ENCODE data around the gene SLC45A1. TPM values are rescaled to one million over a fixed set of nuclear protein-coding genes. Genes with fewer than 3 reads are reported as not detected.

The SLC45A1 gene
- total RNA-seq, 1 donor from 2014 or later, result 0.33 TPM

GRCh38 chr1:8345621-8346415, 27.9 kb downstream of the SLC45A1 start:
- H3K9me3 Mint-ChIP-seq, result no peaks in the 10 kb centered on the region
- CTCF ChIA-PET, result interaction anchor here (1.0 to 2.7 kb wide), 3 partner anchors 315 to 330 kb away, joined by 3 to 13 read pairs (median 7); no protein-coding TSS in a partner anchor
- TF ChIP-seq CTCF (IDR thresholded peaks at IDR 0.05), result no peak
- intact Hi-C loops (cut with micrococcal nuclease), result loop anchor here (5.0 kb wide), 1 partner anchor 679 kb away; no protein-coding TSS in a partner anchor
- no peak overlapping the region for H3K27ac Mint-ChIP-seq
- POLR2A ChIA-PET, result no interaction called here
- H3K4me1 Mint-ChIP-seq, result peaks cover 4% of the 10 kb centered on the region
- DNase-seq, result no peak
- no peak overlapping the region for H3K4me3 Mint-ChIP-seq
- H3K27me3 Mint-ChIP-seq, result no peaks in the 10 kb centered on the region
- no peak for ATAC-seq (ENCODE audit: low read depth)
- H3K36me3 Mint-ChIP-seq (ENCODE audit: low read depth), result no peaks in the 10 kb centered on the region

GRCh38 chr1:8347635-8348034, 29.7 kb downstream of the SLC45A1 start:
- no peak overlapping the region for H3K4me3 Mint-ChIP-seq
- no peak overlapping the region for H3K27ac Mint-ChIP-seq
- H3K4me1 Mint-ChIP-seq, result peaks cover 4% of the 10 kb centered on the region
- TF ChIP-seq CTCF (IDR thresholded peaks at IDR 0.05), result no peak
- CTCF ChIA-PET, result interaction anchor here (1.1 to 2.7 kb wide), 4 partner anchors 316 to 678 kb away, joined by 3 to 13 read pairs (median 8); no protein-coding TSS in a partner anchor
- peaks cover 5% of the 10 kb centered on the region for H3K36me3 Mint-ChIP-seq (ENCODE audit: low read depth)
- POLR2A ChIA-PET, result no interaction called here
- no peaks in the 10 kb centered on the region for H3K27me3 Mint-ChIP-seq
- intact Hi-C loops (cut with micrococcal nuclease), result loop anchor here (5.0 kb wide), 1 partner anchor 680 kb away; no protein-coding TSS in a partner anchor
- ATAC-seq (ENCODE audit: low read depth) (no peak), DNase-seq (no peak)
- H3K9me3 Mint-ChIP-seq, result no peaks in the 10 kb centered on the region

- no peak overlapping the region for H3K4me3 Mint-ChIP-seq
- CTCF ChIA-PET, result interaction anchor here (1.0 to 3.7 kb wide), 11 partner anchors 239 to 679 kb away, joined by 3 to 83 read pairs (median 4); no protein-coding TSS in a partner anchor
- no peaks in the 10 kb centered on the region for H3K27me3 Mint-ChIP-seq
- H3K9me3 Mint-ChIP-seq, result no peaks in the 10 kb centered on the region
- POLR2A ChIA-PET, result no interaction called here
- peaks cover 11% of the 10 kb centered on the region for H3K36me3 Mint-ChIP-seq (ENCODE audit: low read depth)
- TF ChIP-seq CTCF (IDR thresholded peaks at IDR 0.05), result no peak
- ATAC-seq (ENCODE audit: low read depth) (no peak), DNase-seq (no peak)
- peaks cover 4% of the 10 kb centered on the region for H3K4me1 Mint-ChIP-seq
- H3K27ac Mint-ChIP-seq, result no peak overlapping the region
- intact Hi-C loops (cut with micrococcal nuclease), result loop anchor here (5.0 kb wide), 1 partner anchor 681 kb away; no protein-coding TSS in a partner anchor
Measured at GRCh38 chr1:8348047-8348776, 30.3 kb downstream of the SLC45A1 start.

GRCh38 chr1:8348777-8349472, 31.0 kb downstream of the SLC45A1 start:
- no peak for TF ChIP-seq CTCF (IDR thresholded peaks at IDR 0.05)
- intact Hi-C loops (cut with micrococcal nuclease), result loop anchor here (1.0 to 5.0 kb wide), 4 partner anchors 318 to 682 kb away; no protein-coding TSS in a partner anchor
- peaks cover 4% of the 10 kb centered on the region for H3K4me1 Mint-ChIP-seq
- H3K27me3 Mint-ChIP-seq, result no peaks in the 10 kb centered on the region
- no peak overlapping the region for H3K27ac Mint-ChIP-seq
- no peak overlapping the region for H3K4me3 Mint-ChIP-seq
- ATAC-seq (ENCODE audit: low read depth), result peak; percentile 89
- peak; percentile 64 for DNase-seq
- POLR2A ChIA-PET, result no interaction called here
- CTCF ChIA-PET, result interaction anchor here (1.0 to 3.7 kb wide), 12 partner anchors 14 to 596 kb away, joined by 3 to 83 read pairs (median 5); no protein-coding TSS in a partner anchor
- H3K9me3 Mint-ChIP-seq, result no peaks in the 10 kb centered on the region
- H3K36me3 Mint-ChIP-seq (ENCODE audit: low read depth), result peaks cover 16% of the 10 kb centered on the region

Measured in activated B cell treated with CpG ODN at 0.5 μM for 24 hours (primary cell).